GM06990 (cell line): Measurements from ENCODE around the gene FTCDNL1.

ENCODE experiments used
- DNase-seq: peaks from one replicate; pipeline ENCODE4 v3.0.0-alpha.2; 2011; ENCODE audit not compliant: insufficient read length; ENCODE audit errors: extremely low read depth
- H3K27me3 ChIP-seq: replicated peaks from 2 replicates; pipeline ENCODE4 v1.6.0; 2011; ENCODE audit warnings: low read length; ENCODE audit not compliant: control insufficient read depth, insufficient read depth
- H3K36me3 ChIP-seq: 2 replicates; pipeline ENCODE4 v1.5.1; 2011; ENCODE audit warnings: low read length; ENCODE audit not compliant: control insufficient read depth, insufficient read depth
- H3K4me3 ChIP-seq: replicated peaks from 2 replicates; pipeline ENCODE4 v1.5.1; 2011; ENCODE audit warnings: low read depth, mild to moderate bottlenecking, control low read depth, low read length
- TF ChIP-seq, protein P1 (sequence below): IDR thresholded peaks from 2 replicates; pipeline ENCODE4 v1.5.1; 2011; ENCODE audit warnings: low read length, control low read depth, mild to moderate bottlenecking, inconsistent platforms; ENCODE audit not compliant: insufficient read depth, poor library complexity, severe bottlenecking

Gene FTCDNL1

DNA sequence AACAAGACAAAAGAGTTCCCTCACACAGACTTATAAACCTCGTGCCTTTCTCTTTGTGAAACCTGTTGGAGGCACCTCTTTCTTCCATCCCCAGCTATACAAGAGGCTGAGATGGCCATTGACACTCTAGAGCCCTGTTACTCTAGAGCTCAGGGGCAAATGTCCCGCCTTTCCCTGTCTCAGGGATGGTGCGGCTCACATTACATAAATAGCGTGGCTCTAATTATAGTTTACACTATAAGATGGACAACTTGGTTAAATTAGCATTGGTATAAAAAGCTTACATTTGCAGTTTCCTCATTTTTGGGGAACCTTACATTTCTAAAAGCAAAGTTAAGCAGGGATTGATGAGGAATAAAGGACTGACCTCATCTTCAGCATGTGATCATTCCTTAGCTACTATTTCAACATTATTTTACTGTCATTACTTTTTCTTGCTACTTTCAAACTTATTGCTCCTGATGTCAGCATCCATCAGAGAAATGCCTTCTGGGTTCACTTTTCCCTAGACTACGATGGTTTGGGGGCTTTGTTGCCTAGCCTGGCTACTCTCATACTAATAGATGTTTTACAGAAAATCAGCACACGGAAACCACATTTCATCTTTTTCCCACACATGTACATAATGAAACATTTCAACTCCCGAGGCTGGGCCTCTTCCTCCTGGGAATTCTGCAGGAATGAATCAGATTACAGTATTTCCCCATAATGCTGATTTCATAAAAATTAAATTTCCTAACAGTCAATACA, 40.4 kb downstream of the FTCDNL1 start:
- Histone ChIP-seq H3K4me3 (no peak overlapping the region), H3K27me3 (no peaks in the 10 kb centered on the region), H3K36me3 (no peaks in the 10 kb centered on the region)
- TF ChIP-seq, protein P1, sequence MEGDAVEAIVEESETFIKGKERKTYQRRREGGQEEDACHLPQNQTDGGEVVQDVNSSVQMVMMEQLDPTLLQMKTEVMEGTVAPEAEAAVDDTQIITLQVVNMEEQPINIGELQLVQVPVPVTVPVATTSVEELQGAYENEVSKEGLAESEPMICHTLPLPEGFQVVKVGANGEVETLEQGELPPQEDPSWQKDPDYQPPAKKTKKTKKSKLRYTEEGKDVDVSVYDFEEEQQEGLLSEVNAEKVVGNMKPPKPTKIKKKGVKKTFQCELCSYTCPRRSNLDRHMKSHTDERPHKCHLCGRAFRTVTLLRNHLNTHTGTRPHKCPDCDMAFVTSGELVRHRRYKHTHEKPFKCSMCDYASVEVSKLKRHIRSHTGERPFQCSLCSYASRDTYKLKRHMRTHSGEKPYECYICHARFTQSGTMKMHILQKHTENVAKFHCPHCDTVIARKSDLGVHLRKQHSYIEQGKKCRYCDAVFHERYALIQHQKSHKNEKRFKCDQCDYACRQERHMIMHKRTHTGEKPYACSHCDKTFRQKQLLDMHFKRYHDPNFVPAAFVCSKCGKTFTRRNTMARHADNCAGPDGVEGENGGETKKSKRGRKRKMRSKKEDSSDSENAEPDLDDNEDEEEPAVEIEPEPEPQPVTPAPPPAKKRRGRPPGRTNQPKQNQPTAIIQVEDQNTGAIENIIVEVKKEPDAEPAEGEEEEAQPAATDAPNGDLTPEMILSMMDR: no peak
- DNase-seq: no peak

DNA sequence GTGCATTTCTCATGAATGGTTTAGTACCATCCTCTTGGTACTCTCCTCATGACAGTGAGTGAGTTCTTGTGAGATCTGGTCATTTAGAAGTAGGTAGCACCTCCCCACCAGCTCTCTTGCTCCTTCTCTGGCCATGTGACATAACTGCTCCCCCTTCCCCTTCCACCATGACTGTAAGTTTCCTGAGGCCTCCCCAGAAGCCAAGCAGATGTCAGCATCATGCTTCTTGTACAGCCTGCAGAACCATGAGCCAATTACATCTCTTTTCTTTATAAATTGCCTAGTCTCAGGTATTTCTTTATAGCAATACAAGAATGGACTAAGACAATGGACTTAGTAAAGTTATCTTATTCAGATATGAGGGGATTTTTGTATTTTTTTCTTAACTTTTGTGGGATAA, 43.0 kb downstream of the FTCDNL1 start:
- no peaks in the 10 kb centered on the region for H3K27me3 ChIP-seq
- TF ChIP-seq, protein P1: no peak
- H3K4me3 ChIP-seq: no peak overlapping the region
- no peak for DNase-seq
- H3K36me3 ChIP-seq: no peaks in the 10 kb centered on the region

DNA sequence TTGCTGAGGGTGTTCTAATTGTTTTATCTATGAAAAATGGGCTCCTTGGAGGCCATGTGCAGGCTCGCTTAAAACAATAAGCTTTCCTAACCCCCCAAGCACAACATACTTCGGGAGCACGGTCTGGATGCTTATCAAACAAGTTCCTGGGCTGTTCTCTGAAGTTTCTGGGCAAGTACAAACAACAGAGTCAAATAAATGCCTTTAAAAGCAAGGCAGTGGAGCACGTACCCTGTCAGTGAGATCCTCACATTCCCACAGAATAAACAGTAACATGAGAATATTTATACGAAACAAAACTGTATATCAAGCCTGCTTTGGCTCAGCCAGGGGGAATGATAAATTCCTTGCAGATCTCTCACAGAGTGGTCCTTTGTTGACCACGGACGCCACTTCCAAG, 44.8 kb downstream of the FTCDNL1 start:
- Histone ChIP-seq H3K36me3 (no peaks in the 10 kb centered on the region), H3K27me3 (no peaks in the 10 kb centered on the region), H3K4me3 (no peak overlapping the region)
- TF ChIP-seq, protein P1: no peak
- DNase-seq: no peak

DNA sequence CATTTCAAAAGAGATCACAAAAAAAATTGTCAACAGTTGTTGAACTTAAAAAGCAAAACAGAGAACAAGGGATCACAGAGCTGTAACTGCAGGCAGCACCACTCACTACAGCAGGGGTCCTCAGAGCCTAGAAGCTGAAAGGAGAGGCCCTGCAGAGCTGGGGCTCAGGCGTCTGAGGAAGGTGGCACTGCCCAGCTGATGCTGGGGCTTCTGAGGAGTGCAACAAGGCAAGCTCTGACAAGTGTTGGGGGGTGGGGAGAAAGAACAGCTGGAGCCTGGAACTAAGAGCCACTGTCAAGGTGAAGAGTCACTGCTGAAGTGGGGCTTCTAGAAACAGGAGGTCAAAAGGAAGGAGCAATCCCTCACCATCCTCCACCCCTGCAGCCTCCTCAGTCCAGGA, 46.2 kb downstream of the FTCDNL1 start:
- H3K27me3 ChIP-seq: no peaks in the 10 kb centered on the region
- no peaks in the 10 kb centered on the region for H3K36me3 ChIP-seq
- no peak for DNase-seq
- TF ChIP-seq, protein P1: no peak
- no peak overlapping the region for H3K4me3 ChIP-seq

DNA sequence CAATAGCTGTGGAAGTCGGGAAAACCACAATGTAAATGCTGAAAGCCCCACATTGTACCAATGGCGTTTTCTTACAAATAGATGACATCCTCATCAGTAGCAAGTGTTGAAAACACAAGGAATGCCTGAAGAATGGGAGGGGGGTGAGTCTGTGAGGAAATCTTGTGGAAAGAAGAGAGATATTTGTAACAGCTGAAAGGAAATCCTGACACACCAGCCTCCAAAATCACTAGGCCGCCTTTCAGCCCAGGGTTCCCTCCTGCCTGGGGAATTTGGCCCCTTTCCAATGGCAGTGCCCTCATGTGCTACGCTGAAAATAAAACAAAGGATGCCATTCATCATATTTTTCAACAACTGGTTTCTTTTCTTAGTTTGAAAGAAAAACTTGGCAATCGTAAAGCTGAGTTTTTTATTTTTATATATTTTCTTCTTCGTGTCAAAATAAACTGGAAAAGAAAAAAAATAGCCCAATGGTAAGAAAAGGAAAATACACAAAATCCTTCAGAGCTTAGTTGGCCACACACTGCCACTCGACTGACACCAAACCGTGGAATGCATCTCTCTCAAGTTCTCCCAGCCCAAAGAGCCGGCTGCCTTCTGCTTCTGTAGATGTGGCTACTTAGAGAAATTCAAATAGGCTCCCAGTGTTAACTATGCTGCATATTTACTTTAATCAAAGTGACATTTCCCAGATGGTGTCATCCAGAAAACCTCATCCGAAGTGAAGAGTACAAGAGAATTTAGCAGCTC, 52.0 kb downstream of the FTCDNL1 start:
- TF ChIP-seq, protein P1: no peak
- no peak for DNase-seq
- Histone ChIP-seq H3K4me3 (no peak overlapping the region), H3K27me3 (no peaks in the 10 kb centered on the region), H3K36me3 (no peaks in the 10 kb centered on the region)
